AG04450 (cell line): ENCODE results near the gene SIM2. TPM values are rescaled to one million over a fixed set of nuclear protein-coding genes. Genes with fewer than 3 reads are reported as not detected.

Source experiments
- CTCF ChIA-PET: fragments of 300-600, 350-600 bp; formaldehyde crosslinking; extraction: SDS; loops from one replicate; lab custom pipeline; 2022; ENCODE audit warnings: antibody characterized with exemption, inconsistent platforms; lab: Charles Lee
- POLR2A ChIA-PET: fragments of 350-600 bp; formaldehyde crosslinking; extraction: SDS; loops from one replicate; lab custom pipeline; 2021; ENCODE audit warnings: antibody characterized with exemption, inconsistent platforms; lab: Yijun Ruan, JAX
- DNase-seq: peaks from one replicate; pipeline ENCODE4 v3.0.0-alpha.2; 2011; ENCODE audit warnings: low read depth, low spot score
- H3K27ac ChIP-seq: one replicate; pipeline ENCODE4 v1.5.1; 2012; ENCODE audit warnings: low read depth, low read length, control low read depth
- H3K27me3 ChIP-seq: one replicate; pipeline ENCODE4 v1.6.0; 2012; ENCODE audit warnings: low read length; ENCODE audit not compliant: control insufficient read depth, insufficient read depth
- H3K4me3 ChIP-seq: 2 replicates; pipeline ENCODE4 v1.5.1; 2011; ENCODE audit warnings: mild to moderate bottlenecking, low read depth, low read length, control low read depth
- H3K9me3 ChIP-seq: 2 replicates; pipeline ENCODE4 v1.5.1; 2012; ENCODE audit warnings: low read length; ENCODE audit not compliant: control insufficient read depth, insufficient read depth
- CTCF ChIP-seq: IDR thresholded peaks from 2 replicates; pipeline ENCODE4 v1.5.1; 2011; ENCODE audit warnings: low read depth, low read length, control low read depth, inconsistent platforms
- polyA plus RNA-seq: library from polyadenylated mRNA; depleted of rRNA; stranded (reverse); fragments of >200 nt; gene quantifications from 2 replicates; pipeline ENCODE4 v1.2.3, GENCODE V29; 2011; rRNA removed

The SIM2 gene
- polyA plus RNA-seq, 1 experiment, result 0.46 TPM

DNA sequence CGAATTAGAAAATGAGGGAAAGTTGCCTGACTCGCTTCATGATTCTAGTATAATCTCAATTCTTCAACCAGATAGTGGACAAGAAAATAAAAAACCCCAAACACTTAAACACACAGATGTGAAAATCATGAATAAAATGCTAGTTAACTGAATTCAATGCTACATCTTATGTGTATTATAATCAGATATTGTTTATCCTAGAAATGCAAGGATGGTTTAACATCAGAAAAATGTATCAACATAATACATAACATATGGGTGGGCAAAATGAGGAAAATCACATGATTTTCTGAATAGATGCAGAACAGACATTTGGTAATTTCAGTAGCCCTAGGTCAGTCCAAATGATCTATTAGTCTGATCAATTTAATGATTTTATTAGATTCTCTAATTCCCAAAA lies 97.2 kb downstream of the SIM2 start:
- POLR2A ChIA-PET, result no interaction called here
- CTCF ChIA-PET, result no interaction called here
- TF ChIP-seq CTCF, result no peak
- no peak for DNase-seq
- Histone ChIP-seq H3K9me3 (peaks cover 7% of the 10 kb centered on the region; the same call in 1 of the 2 replicates), H3K4me3 (no peak overlapping the region), H3K27ac (no peak overlapping the region), H3K27me3 (no peaks in the 10 kb centered on the region)

- TF ChIP-seq CTCF, result no peak
- Histone ChIP-seq H3K9me3 (peaks cover 7% of the 10 kb centered on the region; the same call in 1 of the 2 replicates), H3K27me3 (no peaks in the 10 kb centered on the region), H3K27ac (no peak overlapping the region), H3K4me3 (no peak overlapping the region)
- DNase-seq, result no peak
- ChIA-PET CTCF (no interaction called here), POLR2A (no interaction called here)
Observed at GRCh38 chr21:36798491-36798890, 99.6 kb downstream of the SIM2 start.

Other genes starting within 250 kb of the SIM2 start
- gene CLDN14, start 219.0 kb upstream of the SIM2 start, polyA plus RNA-seq, result not detected in 2 replicates